Thyroid gland (tissue), 4 donors: ENCODE results near the gene PCDHGA4.

Experiments
- CTCF ChIP-seq, 6 experiments: fragments of 200-600 bp in 3 of 6; fragments of 450-650 bp in 3 of 6; sonication (generic) in 3 of 6; IDR thresholded peaks; one replicate each; pipeline ENCODE4 v1.5.1; 2016 to 2019; ENCODE audit warnings: antibody characterized with exemption in 6 of 6, mild to moderate bottlenecking in 2 of 6, inconsistent platforms in 1 of 6, moderate library complexity in 1 of 6
- POLR2A ChIP-seq, 2 donors: fragments of 450-650 bp; IDR thresholded peaks; one replicate each; pipeline ENCODE4 v1.6.1; 2017; ENCODE audit warnings: antibody characterized with exemption in 2 of 2, mild to moderate bottlenecking in 2 of 2, moderate library complexity in 1 of 2

- TF ChIP-seq CTCF (IDR thresholded peaks at IDR 0.05) (peak in 5 of 6 experiments; percentile 9 to 30 (median 18)), POLR2A (IDR thresholded peaks at IDR 0.05) (no peak)
These were observed at the start of gene PCDHGA4 for GRCh38 chr5:141354900-141355469.
